Inferior parietal cortex (tissue), 1 donor: ENCODE data around the gene CACNA1C.

Experiments used
- DNase-seq: peaks from one replicate; pipeline ENCODE4 v3.0.0-alpha.2; 2016; ENCODE audit errors: extremely low spot score

Gene CACNA1C

DNA sequence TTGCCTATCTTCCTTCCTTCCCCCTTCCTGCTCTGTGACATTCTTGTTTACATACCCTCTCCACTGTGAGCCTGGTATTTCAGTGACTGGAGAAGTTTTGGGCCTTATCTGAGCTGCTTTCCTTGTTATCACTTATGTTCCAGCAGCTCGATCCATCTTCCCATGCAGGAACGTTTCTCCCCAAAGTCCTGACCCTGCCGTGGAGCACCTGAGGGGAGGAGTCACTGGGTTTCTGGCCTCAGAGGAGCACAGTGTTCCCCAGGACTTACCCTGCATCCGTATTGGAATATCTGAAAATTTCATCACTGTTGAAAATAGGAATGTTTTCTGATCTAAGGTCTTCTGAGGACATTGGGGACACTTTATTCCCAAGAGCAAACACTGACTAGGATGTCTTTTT is 141.8 kb downstream of the CACNA1C start:
- no peak for DNase-seq

DNA sequence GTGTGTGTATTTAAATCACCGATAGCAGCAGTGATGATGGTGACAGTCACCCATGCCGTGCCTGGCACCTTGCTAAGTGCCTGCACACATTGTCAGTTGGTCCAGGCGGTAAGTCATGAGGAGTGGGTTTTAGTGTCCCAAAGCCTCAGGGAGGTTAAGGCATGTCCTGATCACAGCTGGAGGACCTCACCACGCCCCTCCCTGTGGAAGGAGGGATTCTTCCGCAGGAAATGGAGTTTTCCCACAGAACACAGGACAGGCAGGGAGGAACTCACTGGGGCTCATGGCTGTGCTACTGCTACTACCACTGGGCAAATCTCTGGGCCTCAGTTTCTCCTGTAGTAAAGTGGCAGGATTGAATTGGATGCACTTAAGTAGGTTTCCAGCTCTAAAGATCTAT is 142.3 kb downstream of the CACNA1C start:
- no peak for DNase-seq

DNA sequence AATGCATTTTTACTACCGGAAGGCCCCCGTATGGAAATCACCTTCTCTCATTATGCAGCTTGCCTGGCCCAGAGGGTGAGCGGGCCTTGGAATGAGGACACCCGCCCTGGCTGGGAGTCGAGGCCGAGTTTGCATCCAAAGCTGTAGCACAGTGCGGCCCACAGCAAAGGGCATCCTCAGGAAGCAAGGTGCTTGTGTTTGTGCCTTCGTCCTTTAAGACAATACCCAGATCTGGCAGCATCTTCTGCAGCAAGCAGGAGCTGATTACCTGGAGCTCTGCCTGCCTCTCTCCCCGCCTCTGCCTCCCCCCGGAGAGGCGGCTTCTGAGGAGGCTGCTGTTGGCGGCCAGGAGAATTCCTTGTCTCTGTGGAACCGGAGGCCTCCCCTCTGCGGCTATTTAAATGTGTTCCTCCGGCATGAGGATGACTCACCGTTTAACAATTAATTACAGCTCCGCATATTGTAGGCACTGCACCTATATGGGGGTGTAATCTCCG is 145.3 kb downstream of the CACNA1C start:
- no peak for DNase-seq

DNA sequence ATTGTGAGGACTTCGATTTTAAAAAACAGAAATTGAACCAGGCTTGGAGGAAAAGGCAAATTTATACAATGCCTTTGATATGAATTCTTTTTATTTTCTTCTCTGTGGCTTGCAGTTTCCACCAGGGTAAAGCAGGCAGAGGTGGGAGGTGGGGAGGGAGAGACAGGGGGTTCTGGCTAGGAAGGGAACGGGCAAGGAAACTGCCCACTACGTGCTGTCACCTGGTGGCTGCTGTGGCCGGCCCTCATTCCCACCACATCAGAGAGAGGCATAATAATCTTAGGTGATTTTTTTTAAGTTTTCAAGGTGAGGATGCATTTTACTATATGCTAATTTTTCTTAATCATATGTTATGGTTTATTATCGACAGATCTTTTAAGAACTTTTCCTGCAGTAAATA is 145.8 kb downstream of the CACNA1C start:
- DNase-seq: no peak

DNA sequence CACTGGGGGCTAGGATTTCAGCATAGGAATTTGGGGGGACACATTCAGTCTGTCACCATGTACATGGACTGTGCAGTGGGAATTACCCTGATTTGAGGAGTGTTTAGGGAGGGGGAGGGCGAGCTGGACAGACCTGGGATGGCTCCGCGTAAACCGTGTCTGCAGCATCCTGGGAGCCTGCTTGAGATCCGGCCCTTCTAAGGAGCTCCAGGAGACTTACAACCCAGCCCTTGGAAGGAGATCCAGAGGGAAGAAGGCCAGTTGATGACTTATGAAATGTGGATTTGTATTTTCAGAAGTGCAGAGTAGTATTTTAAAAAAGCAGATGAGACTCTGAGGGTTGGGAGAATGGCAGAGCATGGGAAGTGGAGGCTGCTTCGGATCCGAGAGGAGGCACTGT is 153.2 kb downstream of the CACNA1C start:
- no peak for DNase-seq

DNA sequence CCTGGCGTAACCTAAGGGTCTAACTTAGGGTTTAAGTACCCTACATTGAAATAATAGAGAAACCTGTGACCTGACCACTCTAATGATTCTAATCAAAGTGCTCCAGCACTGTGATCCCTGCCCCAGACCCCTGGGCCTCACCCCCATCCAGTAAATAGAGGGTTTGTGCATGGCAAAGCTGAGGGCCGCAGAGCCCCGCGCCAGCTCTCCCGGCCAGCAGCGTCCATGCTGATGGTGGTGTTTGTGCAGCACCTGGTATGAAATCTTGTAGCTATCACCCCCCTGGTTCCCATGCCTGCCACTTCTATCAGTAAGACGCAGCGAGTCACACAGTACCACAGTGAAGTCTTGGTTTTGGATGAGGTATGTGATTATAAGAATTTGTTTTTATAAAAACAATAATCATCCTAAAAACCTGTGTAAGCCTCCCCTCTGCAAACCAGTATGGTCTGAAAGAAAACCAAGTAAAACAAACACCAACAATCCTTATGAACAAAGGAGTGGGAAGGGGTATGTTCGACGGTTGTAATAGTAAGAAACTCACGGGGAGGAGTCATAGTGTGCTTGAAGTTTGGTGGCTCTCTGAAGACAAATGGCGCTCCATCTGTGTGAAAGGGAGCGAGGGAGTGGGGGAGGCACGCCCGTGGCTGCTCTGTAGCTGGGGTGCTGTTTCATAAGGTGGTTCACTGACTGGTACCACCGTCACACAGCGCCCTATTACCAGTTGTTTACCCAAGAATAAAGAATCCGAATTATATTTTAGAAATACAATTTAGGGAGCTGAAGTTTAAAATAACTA is 156.2 kb downstream of the CACNA1C start:
- DNase-seq: no peak

DNA sequence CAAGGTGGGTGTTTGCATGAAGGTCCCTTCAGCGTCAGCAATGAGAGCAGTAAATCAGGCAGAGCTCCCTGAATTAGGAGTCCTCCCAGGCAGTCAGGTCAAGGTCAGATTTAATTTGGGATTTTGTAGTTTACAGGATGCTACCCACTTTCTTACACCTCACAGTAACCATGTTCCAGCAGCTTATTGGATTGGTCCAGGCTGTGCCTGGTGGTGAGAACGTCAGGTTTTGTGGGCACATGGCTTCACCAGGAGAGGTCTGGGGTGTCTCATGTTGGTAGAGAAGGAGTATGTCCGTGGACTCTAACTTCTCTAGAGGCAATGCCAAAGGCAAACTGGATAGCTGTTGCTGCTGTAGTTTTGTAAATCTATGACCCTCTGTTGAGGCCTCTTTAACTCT is 158.3 kb downstream of the CACNA1C start:
- no peak for DNase-seq

DNA sequence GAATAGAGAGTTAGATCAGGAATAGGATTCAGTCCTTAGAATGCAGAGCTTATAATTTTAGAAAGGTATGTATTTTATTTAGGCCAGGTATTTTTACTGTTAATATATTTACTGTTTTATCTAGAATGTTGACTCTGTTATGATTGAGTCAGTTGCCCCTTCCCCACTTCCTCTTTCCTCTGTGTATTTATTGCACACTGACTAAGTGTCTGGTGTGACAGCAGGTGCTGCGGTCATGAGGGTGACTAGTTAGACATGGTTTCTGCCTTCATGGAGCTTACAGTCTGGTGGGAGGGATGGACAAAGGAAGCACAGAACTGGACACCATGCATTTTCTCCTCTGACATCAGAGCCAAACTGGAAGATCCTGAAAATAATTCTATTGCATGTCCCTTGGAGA is 159.8 kb downstream of the CACNA1C start:
- DNase-seq: no peak

DNA sequence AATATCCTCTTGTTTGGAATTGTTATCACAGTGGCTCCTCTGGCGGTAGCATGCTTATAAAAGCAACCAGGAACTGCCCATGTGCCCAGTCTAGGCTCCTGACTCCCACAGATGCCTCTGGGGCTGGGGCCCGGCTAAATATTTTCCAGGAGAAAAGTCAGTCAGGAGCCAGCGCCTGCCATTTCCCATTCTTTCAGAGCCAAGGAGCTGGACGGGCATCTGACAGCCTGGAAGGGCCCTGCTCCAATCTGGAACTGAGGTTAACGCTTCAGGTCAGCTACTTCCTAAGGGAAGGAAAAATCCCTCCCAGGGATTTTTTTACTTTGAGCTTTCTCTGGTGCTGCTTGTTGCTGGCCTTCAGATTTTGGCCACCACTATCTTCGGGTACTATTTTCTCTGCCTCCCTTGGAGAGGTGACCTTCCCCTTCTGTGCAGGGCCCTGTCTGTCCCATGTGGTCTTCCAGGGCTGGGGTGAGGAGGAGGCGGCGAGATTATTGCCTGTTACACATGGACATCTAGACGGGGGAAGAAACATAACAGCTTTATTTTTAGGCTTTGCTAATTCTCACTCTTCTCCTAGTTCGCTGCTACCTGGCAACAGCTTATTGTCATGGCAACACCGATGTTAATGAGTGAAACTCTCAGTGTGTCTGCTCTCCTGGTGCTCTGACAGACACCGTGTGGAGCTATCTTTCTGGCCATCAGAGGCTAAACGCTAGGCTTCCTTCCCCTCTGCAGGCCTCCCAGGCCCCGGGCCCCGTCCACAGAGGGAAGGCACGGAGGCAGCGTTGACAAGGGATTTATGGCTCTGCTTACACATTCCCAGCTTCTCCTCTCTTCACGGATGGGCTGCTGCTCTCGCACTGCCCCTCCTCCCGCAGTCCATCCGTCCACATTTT is 160.4 kb downstream of the CACNA1C start:
- DNase-seq: peak; percentile 66

DNA sequence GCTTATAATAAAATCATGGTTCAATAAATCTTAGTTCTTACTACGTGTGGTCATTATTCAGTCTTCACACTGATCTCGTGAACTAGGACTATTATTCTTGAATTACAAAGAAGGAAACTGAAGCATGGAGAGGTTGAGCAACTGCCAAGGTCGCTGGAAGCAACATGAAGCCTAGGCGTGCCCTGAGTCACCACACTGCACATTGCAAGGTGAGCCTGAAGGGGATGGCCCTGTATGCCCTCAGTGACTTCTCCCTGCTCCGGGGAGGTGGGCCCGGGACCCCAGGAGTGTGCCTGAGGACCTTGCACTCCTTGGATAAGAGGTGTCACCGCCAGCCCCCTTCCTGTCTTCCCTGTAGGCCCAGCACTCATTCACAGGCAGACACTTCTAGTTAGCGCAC is 161.6 kb downstream of the CACNA1C start:
- no peak for DNase-seq

DNA sequence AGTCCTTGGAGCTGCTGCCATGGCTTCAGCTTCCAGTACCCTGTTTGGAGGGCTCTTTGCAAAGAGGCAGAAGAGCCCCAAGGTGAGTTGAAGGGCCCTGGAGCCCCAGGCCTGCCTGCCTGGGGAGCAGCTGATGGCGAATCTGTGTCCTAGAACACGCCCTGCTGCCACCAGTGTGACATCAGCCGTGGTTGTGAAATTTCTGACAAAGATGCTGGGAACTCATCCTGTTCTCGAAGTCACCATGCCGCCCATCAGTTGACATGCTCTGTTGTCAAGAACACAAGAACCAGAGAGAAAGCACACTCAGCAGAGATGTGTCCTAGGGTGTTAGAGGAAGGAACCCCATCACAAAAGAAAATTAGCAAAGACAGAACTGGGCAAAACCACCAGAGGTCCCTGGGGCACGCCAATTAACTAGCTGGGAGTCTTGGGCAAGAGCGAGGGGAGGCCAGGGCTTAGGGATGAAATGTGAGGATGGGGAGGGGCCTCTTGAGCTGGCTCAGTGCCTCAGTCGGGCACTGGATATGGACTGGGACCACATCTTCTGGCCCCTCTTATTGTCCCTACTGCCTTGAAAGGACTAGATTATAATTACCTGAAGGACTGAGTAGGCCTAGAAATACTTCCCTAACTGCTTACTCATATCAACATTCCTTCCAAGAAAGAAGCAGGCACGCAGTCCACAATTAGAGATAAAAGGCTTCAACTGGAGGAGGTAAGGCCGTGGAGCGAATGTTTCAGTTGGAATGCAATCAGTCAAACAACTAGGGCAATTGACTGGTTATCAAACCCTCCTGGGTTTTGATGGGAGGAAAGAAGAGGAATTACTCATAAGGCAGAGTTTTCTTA is 163.1 kb downstream of the CACNA1C start:
- DNase-seq: no peak

DNA sequence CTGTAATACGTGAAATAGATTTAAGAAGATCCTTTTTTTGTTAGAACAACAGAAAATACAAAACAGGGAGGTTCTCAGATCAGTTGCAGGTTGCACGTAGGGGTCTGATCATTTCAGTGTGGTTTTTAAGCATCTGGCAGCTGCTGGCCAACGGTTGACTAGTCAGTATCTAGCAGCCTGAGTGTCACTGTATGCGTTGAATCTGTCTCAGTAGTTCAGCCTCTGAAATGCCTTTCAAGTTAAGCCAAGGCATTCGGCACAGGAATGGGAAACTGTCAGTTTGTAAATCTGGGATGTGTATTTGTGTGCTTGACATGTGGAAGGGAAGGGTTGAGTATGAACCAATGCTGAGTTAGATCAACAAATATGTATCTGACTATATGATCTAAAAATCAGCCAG is 165.9 kb downstream of the CACNA1C start:
- no peak for DNase-seq

DNA sequence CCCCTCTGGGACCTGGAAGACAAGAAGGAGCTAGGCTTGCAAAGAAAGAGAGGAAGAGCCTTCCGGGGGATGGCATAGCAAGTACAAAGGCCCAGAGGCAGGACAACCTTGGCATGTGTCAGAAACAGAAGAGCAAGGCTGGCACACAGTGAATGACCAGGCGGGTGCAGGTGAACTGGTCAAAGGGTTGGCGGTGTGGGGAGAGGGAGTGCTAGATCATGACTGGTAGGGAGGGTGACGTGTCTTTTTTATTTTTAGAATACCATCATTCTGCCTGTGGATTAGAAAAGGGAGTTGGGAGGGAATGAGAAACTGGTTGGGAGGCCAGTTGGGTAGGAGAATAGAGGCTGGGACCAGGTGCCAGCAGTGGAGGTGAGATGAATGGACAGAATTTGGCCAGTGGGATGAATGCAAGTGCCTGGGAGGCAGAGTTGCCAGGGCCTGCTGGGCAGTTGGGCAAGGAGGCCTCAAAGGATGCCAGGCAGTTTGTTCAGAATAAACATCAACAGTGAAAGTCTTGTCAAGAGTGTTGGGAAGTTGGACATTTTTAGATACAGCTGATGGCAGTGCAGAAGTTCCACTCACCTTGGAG is 168.3 kb downstream of the CACNA1C start:
- no peak for DNase-seq

DNA sequence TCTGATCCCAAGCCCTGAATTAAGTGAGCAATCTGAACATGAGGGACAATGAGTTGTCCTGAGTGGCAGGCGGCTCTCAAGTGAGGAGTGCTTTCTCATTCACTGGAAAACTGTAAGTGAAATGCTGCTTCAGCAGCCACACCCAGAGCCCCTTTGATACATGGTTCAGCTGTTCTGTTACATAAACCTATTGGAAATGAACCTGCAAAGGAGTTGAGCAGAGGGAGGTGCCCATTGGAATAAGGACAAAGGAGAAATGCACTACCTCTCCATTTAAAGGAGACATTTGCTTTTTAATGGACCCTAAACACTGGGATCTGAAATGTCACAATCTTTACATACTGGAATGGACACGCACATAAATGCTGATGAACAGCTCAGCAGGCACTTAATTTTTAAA is 169.9 kb downstream of the CACNA1C start:
- no peak for DNase-seq

DNA sequence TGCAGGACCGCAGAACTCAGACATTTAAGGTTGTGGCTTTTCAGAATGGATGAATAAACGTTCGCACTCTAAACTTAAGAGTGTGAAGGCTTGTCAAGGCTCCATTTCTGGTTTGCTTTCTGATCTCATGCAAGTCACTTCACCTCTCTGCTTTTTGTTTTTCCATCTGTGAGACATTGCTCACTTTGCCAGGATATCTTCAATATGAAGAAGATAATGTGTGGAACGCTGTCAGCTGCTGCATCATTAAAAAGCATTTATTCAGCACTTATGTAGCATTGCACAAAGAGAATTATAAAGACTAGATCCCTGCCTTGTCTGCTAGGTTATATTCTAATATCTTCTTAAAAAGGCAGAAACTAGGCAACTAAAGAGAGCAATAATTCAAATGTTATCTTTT is 172.2 kb downstream of the CACNA1C start:
- no peak for DNase-seq

DNA sequence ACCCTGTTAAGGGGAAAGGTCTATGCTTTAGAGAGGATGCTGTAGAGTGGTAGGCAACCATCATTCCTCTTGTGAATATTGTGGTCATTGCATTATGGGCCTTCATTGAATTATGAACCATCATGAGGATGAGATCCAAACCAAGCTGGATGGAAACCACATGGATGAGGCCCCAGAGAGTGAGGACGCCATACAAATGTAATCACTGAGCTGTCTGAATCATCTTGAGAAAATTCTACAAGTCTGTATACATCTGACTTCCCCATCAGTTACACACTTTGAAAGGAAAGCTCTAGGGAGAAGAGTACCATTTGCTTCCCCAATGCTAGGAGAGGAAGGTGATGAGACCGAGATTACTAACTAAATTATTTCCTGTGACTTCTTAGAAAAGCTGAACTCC is 172.9 kb downstream of the CACNA1C start:
- DNase-seq: no peak

DNA sequence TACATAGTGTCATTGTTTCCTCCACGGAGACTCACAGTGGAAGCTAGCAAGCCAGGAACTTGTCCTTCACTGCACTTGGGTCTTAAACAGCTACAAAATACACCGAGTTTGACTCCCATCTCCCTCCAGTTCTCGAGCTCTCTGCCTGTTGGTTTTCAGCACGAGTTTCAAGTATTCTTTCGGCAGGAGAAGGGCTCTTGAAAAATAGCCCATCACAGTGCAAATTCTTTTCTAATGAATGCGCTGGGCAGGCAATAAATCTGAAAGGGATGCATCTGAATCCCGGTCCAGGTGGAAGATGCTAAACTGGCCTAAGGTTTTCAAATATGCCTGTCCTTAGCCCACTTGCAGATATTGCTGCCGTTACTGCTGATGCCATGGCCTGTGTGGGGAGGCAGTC is 173.9 kb downstream of the CACNA1C start:
- DNase-seq: no peak

DNA sequence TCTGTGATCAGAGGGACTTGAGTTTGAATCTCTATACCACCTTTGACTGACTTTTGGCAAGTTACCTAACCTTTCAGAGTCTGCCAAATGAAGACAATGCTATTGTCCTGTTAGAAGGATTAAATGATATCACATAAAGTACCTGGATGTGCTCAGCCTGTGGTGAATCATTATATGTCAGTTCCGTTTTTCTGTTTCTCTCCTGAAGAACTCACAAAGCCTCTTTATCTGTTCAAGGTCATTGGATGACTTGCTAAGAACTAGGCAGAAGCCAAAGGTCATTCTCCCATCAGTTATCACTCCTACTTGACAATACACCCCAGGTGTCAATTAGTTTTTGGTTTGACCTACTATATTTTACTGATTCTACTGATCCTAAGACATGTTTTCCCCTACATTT is 174.6 kb downstream of the CACNA1C start:
- DNase-seq: no peak

DNA sequence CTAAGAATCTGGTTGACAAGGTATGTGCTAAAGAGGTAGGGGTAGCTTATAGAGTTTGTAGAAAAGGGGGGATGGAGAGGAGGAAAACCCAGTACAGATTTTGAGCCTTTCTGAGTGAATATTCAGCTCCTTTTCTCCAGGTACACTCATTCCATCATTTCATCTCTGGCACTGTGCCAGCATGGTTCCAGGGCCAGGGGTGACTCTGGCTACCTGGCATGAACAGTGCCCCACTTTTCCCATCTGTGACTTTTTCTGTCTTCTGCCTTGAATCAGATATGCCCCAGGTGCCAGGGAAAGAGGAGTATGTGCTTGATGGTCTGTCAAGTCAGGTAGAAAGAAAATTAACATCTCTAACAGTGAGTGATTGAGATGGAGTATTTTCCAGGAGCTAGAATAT is 175.7 kb downstream of the CACNA1C start:
- no peak for DNase-seq

DNA sequence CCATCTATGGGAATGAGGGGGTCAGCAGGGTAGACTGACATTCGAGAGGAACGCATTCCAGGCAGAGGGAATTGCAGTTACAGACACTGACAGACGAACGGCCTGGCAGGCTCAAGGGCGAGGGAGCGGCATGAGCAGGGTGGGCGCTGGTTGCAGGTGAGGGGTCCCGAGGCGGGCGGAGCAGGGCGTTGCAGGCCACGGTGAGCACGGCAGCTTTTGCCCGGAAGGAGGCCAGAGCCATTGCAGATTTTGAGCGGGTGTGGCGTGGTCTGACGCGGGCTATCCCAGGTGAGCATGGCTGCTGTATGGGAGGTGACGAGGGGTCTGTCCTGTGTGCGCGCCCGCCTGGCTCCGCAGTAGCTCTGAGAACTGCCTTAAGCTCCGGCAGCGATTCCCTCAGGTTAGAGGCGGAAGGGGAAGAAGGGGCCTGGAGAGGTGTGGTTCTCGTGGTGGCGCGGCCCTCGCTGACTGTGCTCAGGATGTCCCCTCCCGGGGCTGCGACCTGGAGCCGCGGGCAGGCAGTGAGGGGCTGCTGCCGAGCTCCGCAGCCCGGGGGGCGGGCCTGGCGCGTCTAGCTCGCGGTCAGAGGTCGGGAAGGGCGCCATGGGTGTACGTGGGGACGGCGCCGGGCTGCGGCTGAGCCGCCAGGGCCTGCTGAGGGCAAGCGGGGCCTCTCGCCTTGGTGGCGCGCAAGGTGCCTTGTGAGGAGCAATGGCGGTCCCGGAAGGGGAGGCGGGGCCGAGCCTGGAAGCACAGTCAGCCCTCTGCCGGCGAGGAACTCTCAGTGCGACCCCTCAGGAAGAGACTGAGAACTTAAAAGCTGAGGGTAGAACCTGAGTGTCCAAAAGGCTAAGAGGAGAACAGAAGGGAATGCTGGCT is 177.1 kb downstream of the CACNA1C start:
- DNase-seq: no peak
